GM18858 (cell line): ENCODE data around the gene PCSK4.
"Not testable (repeated sequence)": the region's sequence is repeated elsewhere in the genome, so short reads cannot be mapped to it uniquely, and the experiment has no call there.

Experiments used
- ATAC-seq: cut with Tn5 transposase; IDR thresholded peaks from one replicate; pipeline ENCODE4 v1.9.1; 2021; ENCODE audit not compliant: unreplicated experiment

PCSK4 gene

GRCh38 chr19:1522838-1523237, 32.7 kb upstream of the PCSK4 start:
- ATAC-seq, result no peak

GRCh38 chr19:1522061-1522460, 31.9 kb upstream of the PCSK4 start:
- ATAC-seq, result no peak

- ATAC-seq, result no peak
Measured at GRCh38 chr19:1521636-1522035, 31.5 kb upstream of the PCSK4 start.

GRCh38 chr19:1520203-1520780, 30.1 kb upstream of the PCSK4 start:
- ATAC-seq, result no peak

- ATAC-seq, result not testable (repeated sequence)
Measured at GRCh38 chr19:1519802-1520201, 29.7 kb upstream of the PCSK4 start.

GRCh38 chr19:1518471-1518870, 28.3 kb upstream of the PCSK4 start:
- ATAC-seq, result no peak

- no peak for ATAC-seq
Measured at GRCh38 chr19:1516395-1516753, 26.2 kb upstream of the PCSK4 start.

GRCh38 chr19:1514986-1515721, 25.0 kb upstream of the PCSK4 start:
- no peak for ATAC-seq

GRCh38 chr19:1514295-1514661, 24.1 kb upstream of the PCSK4 start:
- no peak for ATAC-seq

GRCh38 chr19:1513499-1514294, 23.5 kb upstream of the PCSK4 start:
- ATAC-seq, result no peak

- ATAC-seq, result no peak
Measured at GRCh38 chr19:1512671-1513498, 22.7 kb upstream of the PCSK4 start, which contains the start of gene ADAMTSL5. Gene ADAMTSL5, minus strand, starts transcription at chr19:1513019. Its CDS starts 2,076 bp downstream, at chr19:1510943.

- ATAC-seq, result no peak
Measured at GRCh38 chr19:1511318-1512317, 21.5 kb upstream of the PCSK4 start.

GRCh38 chr19:1510807-1511206, 20.7 kb upstream of the PCSK4 start:
- ATAC-seq, result no peak

- no peak for ATAC-seq
Measured at GRCh38 chr19:1510442-1510806, 20.3 kb upstream of the PCSK4 start.

GRCh38 chr19:1509602-1510441, 19.7 kb upstream of the PCSK4 start:
- ATAC-seq, result no peak

GRCh38 chr19:1508507-1508856, 18.3 kb upstream of the PCSK4 start:
- ATAC-seq, result no peak

- no peak for ATAC-seq
Measured at GRCh38 chr19:1507763-1508506, 17.8 kb upstream of the PCSK4 start.

GRCh38 chr19:1507192-1507660, 17.1 kb upstream of the PCSK4 start:
- ATAC-seq, result no peak
